Measurements from ENCODE around the gene PAWR.
"Not testable (repeated sequence)": the region's sequence is repeated elsewhere in the genome, so short reads cannot be mapped to it uniquely, and the experiment has no call there.

PAWR gene

DNA sequence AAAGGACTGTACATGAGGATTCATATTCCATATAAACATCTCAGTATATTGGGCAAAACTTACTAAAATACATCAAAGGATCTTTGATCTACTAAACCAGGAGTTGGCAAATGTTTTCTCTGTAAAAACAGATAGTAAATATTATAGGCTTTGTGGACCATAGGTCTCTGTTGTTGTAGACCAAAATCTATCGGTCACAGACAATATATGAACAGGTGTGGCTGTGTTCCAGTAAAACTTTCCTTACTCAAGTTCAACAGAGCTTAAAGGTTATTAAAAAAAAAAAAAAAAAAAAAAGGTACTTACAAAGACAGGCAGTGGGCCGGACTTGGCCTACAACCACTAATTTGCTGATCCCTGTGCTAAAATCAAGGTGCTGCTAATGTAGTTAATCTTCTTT, 40.3 kb downstream of the PAWR start:
- DNase-seq (ENCODE audit: low read depth, low spot score): no peak

DNA sequence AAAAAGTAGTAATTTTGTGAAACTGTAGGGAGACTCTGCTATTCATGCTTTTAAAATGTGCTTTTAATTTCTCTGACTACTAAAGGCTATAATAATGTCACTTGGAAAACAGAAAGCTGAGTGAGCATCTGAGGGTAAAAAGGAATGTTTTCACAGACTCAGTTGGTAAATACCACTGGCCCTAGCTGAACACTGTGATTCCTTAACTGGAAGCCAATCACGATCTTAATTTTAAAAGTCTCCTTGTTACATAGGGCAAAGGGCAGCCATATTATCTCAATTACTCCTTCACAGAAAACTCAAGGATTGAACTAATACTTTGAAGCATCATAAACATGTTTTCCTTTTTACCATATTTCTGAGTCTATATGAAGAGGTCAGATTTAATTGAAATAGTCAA, 41.9 kb downstream of the PAWR start:
- DNase-seq (ENCODE audit: low read depth, low spot score): no peak

GRCh38 chr12:79646843-79647242, 43.9 kb downstream of the PAWR start:
- not testable (repeated sequence) for DNase-seq (ENCODE audit: low read depth, low spot score)

GRCh38 chr12:79645235-79645630, 45.5 kb downstream of the PAWR start:
- DNase-seq (ENCODE audit: low read depth, low spot score): no peak

GRCh38 chr12:79644274-79645234, 46.2 kb downstream of the PAWR start:
- no peak for DNase-seq (ENCODE audit: low read depth, low spot score)

GRCh38 chr12:79643821-79644220, 46.9 kb downstream of the PAWR start:
- DNase-seq (ENCODE audit: low read depth, low spot score): no peak

- no peak for DNase-seq (ENCODE audit: low read depth, low spot score)
Observed at GRCh38 chr12:79638490-79638889, 52.3 kb downstream of the PAWR start.

- DNase-seq (ENCODE audit: low read depth, low spot score): no peak
Observed at GRCh38 chr12:79637093-79637492, 53.7 kb downstream of the PAWR start.

GRCh38 chr12:79635676-79636075, 55.1 kb downstream of the PAWR start:
- DNase-seq (ENCODE audit: low read depth, low spot score): no peak

GRCh38 chr12:79634957-79635471, 55.8 kb downstream of the PAWR start:
- DNase-seq (ENCODE audit: low read depth, low spot score): no peak

DNA sequence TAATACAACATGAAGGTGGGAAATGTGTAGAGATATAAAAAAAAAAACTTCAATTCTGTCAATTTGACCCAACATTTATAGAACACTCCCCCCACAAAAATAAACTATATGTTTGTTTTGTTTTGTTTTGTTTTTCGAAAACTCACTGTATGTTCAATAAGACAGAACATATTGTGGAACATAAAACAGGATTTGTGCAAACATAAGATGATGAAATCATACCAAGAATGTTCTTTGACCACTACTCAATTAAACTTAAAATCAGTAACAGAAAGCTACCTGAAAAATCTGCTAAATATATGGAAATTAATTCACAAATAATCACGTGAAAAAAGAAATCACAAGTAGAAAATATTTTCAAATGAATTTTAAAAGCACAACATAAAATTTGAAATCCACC, 61.2 kb downstream of the PAWR start:
- DNase-seq (ENCODE audit: low read depth, low spot score): no peak

DNA sequence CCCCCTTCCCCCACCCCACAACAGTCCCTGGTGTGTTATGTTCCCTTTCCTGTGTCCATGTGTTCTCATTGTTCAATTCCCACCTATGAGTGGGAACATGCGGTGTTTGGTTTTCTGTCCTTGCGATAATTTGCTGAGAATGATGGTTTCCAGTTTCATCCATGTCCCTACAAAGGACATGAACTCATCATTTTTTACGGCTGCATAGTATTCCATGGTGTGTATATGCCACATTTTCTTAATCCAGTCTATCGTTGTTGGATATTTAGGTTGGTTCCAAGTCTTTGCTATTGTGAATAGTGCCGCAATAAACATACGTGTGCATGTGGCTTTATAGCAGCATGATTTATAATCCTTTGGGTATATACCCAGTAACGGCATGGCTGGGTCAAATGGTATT, 64.0 kb downstream of the PAWR start:
- not testable (repeated sequence) for DNase-seq (ENCODE audit: low read depth, low spot score)

DNA sequence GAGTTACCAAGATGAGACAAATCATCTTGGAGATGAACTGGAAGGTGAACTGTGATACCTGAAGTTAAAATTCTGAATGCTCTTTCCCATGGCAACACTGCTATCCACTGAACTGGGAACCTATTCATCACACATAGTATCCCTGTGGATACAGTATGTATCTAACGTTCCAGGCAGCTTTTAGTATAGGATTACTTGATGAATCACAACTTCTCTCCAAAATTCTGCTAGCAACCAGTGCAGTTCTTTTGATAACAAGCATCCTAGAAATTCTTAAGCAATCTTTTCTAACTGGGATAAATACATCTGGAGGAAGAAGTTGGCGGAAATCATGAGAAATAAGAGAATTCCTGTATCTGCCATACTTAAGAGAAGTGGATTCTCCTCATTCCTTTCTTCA, 66.4 kb downstream of the PAWR start:
- no peak for DNase-seq (ENCODE audit: low read depth, low spot score)

DNA sequence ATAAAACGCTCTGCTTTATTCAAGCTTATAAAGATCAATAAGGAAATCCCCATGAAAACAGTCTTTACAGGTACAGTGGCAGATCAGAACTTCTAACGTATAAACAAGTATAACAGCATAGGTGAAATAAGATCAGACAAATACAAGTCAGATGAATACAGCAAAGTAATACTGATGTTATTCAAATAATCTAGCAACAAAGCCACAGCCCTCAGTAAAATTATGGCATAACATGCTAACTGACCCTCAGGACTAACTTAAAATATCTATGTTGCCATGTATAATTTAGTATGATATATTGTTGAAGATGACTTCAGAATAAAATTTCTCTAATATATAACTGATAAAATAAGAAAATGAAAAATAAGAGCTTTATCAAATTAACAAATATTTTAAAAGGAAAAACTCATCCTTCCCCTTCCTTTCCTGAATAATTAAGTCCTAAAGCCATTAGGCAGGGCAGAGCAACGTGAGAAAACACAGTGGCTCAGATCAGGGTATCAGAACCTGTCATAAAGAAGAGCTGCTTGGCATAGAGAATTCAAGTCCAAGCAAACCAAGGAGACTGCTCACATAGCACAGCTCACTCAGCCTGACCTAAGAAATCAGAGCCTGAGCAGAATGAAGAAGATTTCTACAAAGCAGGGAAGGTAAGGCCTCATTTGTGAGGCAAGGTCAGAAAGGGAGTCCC, 70.7 kb downstream of the PAWR start:
- DNase-seq (ENCODE audit: low read depth, low spot score): no peak

- no peak for DNase-seq (ENCODE audit: low read depth, low spot score)
Observed at GRCh38 chr12:79618848-79619404, 71.8 kb downstream of the PAWR start.

GRCh38 chr12:79617696-79618095, 73.1 kb downstream of the PAWR start:
- DNase-seq (ENCODE audit: low read depth, low spot score): no peak

DNA sequence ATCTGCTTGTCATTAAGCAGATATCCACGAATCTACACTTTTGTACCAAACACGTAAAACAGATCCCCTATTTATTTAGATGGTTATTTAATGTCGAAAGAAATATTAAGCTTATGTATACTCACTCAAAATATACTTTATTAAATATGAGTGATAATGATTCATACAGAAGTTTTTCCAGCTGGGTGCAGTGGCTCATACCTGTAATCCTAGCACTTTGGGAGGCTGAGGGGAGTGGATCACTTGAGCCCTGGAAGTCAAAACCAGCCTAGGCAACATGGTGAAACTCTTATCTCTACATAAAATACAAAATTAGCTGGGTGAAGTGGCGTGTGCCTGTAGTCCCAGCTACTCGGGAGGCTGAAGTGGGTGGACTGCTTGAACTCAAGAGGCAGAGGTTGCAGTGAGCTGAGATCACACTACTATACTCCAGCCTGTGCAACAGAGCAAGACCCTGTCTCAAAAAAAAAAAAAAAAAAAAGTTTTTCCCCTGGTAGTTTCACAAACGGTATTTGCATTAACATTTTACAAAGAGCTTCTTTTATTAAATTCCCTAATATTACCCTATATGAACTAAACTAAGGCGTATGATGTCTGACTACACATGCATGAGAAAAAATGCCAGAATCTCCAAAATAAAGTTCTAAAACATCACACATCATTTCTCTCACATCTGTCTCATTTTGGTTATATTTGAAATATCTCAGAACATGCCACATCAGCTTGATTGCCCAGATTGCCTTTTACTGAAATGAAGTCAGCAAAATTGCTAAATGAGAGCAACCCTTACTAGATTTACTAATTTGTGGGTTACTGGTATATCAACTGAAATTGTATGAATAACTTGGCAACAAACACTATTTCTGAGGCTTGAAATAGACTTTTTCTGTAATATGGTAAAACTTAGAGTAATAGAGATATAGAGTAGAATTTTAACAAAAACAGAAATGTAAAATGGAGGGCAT, 74.9 kb downstream of the PAWR start:
- DNase-seq (ENCODE audit: low read depth, low spot score): no peak

DNA sequence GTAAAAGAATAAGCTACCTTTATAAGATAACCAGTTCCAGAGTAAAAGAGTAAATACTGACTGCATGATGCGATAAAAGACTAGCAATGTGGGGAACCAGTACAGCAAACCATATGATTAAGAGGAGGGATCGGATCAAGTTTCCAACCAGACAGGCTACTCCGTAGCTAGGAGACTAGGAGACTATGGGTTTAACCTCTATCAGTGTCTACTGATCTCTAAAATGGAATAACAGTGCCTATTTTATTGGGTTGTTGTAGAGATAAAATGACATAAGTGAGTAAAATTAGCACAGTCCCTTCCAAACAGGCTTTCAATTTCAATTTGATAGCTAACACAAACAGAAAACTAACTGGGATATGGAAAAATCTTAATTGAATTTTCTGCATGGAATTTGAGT, 76.0 kb downstream of the PAWR start:
- DNase-seq (ENCODE audit: low read depth, low spot score): no peak

GRCh38 chr12:79601908-79602307, 88.9 kb downstream of the PAWR start:
- no peak for DNase-seq (ENCODE audit: low read depth, low spot score)

DNA sequence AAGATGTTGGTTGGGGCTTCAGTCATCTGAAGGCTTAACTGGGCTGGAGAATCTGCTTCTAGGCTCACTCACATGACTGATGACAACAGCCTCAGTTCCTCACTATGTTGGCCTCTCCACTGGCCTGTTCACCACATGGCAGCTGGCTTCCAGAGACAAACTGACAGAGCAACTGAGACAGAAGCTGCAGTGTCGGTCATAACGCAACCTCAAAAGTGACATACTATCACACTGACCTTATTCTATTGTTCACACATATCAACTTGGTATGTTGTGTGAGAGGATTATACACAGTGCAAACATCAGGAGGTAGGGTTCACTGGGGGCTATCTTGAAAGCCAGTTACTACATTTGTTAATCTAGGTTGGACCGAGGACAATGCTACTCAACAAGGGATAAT, 92.9 kb downstream of the PAWR start:
- DNase-seq (ENCODE audit: low read depth, low spot score): no peak

DNA sequence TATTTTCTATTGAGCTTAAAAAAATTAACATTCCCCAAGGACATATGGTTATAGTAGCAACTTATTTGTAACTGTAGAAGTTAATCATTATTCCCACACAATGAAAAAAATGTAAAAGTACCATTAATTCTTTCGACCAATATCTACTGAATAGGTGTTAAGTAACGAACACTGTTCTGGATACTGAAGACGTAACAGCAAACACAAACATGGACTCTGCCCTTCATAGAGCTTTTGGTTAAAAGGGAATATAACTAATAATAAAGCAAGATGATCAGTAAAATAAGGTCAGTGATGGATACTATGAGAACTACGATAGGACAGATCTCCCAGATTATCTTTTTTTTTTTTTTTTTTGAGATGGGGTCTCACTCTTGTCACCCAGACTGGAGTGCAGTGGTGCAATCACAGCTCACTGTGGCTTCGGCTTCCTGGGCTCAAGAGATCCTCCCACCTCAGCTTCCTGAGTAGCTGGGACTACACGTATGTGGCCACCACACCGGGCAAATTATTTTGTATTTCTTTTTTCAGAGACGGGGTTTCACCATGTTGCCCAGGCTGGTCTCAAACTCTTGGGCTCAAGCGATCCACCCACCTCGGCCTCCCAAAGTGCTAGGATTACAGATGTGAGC, 93.9 kb downstream of the PAWR start:
- DNase-seq (ENCODE audit: low read depth, low spot score): no peak
